Bronchial epithelial cell (primary cell): Measurements from ENCODE around the gene PFKFB3. TPM values are rescaled to one million over a fixed set of nuclear protein-coding genes. Genes with fewer than 3 reads are reported as not detected.

ENCODE experiments used
- DNase-seq: peaks from one replicate; pipeline ENCODE4 v3.0.0-alpha.2; 2010; ENCODE audit warnings: low read depth
- FAIRE-seq: peaks from 2 replicates; lab custom pipeline; 2011; peaks lifted over from hg19 to GRCh38; lab: Jason Lieb, UNC
- H3K27me3 ChIP-seq: 2 replicates; pipeline ENCODE4 v1.5.1; 2011; ENCODE audit warnings: low read length; ENCODE audit not compliant: control insufficient read depth, insufficient read depth
- H3K36me3 ChIP-seq: 2 replicates; pipeline ENCODE4 v1.5.1; 2011; ENCODE audit warnings: low read length; ENCODE audit not compliant: control insufficient read depth, insufficient read depth
- H3K4me3 ChIP-seq: 2 replicates; pipeline ENCODE4 v1.5.1; 2011; ENCODE audit warnings: mild to moderate bottlenecking, low read depth, low read length, control low read depth
- CTCF ChIP-seq: IDR thresholded peaks from 2 replicates; pipeline ENCODE4 v1.5.1; 2011; ENCODE audit warnings: mild to moderate bottlenecking, moderate library complexity, low read length, control low read depth, inconsistent platforms; ENCODE audit not compliant: insufficient read depth, severe bottlenecking
- total RNA-seq: library from RNA; depleted of rRNA; stranded (reverse); fragments of >200 nt; gene quantifications from 2 replicates; pipeline ENCODE4 v1.2.1, GENCODE V29; 2014

Gene PFKFB3
- total RNA-seq, 1 donor from 2014 or later = 18.7 TPM

DNA sequence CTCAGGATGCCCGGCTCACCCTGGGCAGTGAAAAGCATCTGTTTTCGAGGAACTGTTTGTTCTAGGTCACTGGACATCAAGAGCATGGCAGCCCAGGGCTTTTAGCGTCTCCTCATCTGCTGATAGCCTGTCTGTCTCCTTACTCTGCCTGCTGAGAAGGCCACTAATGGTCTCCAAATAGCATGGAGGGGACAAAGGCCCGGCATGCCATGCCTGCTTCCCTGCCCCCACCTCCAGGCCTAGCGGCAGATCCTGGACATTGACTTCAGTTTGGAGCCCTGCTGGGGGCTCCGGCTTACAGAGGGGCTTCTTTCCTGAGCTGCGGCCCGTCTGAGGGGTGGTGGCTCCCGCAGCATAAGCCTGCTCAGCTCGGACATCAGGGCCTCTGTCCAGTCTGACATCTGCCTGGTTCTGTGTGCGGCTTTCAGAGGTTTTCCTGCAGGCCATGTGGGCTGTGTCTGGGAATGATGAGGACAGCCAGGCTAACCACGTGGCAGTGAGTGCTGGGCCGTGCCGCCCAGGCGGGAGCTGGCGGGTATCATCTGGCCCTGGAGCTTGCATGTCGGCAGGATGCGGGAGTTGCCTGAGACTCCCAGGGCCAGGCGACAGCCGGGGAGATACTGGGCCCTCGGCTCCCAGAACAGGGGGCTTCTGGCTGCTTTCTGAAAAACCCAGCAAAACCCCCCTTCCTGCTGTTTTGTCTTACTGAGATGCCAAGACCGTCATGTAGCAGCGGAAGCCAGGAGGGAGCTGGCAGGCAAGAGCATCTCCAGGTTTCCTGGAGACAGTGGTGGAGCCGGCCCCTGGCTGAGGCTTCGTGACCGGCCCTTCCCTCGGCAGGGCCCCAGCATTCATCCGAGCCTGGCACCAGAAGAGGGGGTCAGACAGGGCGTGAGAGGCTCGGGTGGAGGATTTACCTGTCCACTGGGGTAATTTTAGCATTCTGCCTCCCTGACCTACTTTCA, 9.2 kb downstream of the PFKFB3 start:
- FAIRE-seq (no peak), DNase-seq (no peak)
- H3K4me3 ChIP-seq = no peak overlapping the region
- TF ChIP-seq CTCF = no peak
- H3K27me3 ChIP-seq = no peaks in the 10 kb centered on the region
- H3K36me3 ChIP-seq = peaks cover 37% of the 10 kb centered on the region

- FAIRE-seq (no peak), DNase-seq (no peak)
- Histone ChIP-seq H3K4me3 (no peak overlapping the region), H3K36me3 (peaks cover 44% of the 10 kb centered on the region), H3K27me3 (no peaks in the 10 kb centered on the region)
- no peak for TF ChIP-seq CTCF
These were observed 10.1 kb downstream of the PFKFB3 start for GRCh38 chr10:6212806-6213205.

GRCh38 chr10:6213257-6213905, 10.6 kb downstream of the PFKFB3 start:
- TF ChIP-seq CTCF = no peak
- DNase-seq (no peak), FAIRE-seq (no peak)
- H3K4me3 ChIP-seq = no peak overlapping the region
- H3K27me3 ChIP-seq = no peaks in the 10 kb centered on the region
- H3K36me3 ChIP-seq = peaks cover 44% of the 10 kb centered on the region

DNA sequence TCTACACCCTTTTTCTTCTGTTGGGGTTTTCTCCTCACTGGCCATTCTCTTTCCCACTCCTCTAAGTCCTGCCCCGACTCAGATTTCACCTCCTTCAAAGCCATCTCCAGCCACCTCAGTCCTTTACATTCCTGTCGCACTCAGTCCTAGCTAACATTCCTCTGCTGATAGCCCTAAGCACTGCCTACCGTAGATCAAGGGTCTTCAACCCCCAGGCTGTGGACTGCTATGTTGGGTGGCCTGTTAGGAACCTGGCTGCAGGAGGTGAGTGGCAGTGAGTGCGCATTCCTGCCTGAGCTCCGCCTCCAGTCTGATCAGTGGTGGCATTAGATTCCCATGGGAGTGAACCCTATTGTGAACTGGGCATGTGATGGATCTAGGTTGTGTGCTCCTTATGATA, 11.2 kb downstream of the PFKFB3 start:
- FAIRE-seq = no peak
- TF ChIP-seq CTCF = no peak
- Histone ChIP-seq H3K4me3 (no peak overlapping the region), H3K27me3 (no peaks in the 10 kb centered on the region), H3K36me3 (peaks cover 45% of the 10 kb centered on the region)
- no peak for DNase-seq

GRCh38 chr10:6214612-6215011, 11.9 kb downstream of the PFKFB3 start:
- H3K4me3 ChIP-seq = no peak overlapping the region
- no peak for TF ChIP-seq CTCF
- FAIRE-seq = no peak

More at GRCh38 chr10:6214612-6215011, 11.9 kb downstream of the PFKFB3 start:
- peaks cover 49% of the 10 kb centered on the region for H3K36me3 ChIP-seq
- no peaks in the 10 kb centered on the region for H3K27me3 ChIP-seq
- no peak for DNase-seq
